Activated CD4-positive, alpha-beta T cell treated with anti-CD3 and anti-CD28 coated beads, Interleukin-2, amount 10 ng/mL, durations not matched to agents 7 days and 5 days (primary cell): ENCODE results near the gene CENATAC. TPM values are rescaled to one million over a fixed set of nuclear protein-coding genes. Genes with fewer than 3 reads are reported as not detected.
"Not testable (repeated sequence)": the region's sequence is repeated elsewhere in the genome, so short reads cannot be mapped to it uniquely, and the experiment has no call there.

ENCODE experiments used
- CTCF ChIA-PET: fragments of 350-600 bp; sonication (Branson Sonifier 250); formaldehyde crosslinking; loops from one replicate; lab custom pipeline; 2021; ENCODE audit warnings: antibody characterized with exemption; lab: Charles Lee
- POLR2A ChIA-PET: fragments of 350-600 bp; sonication (Branson Sonifier 250); formaldehyde crosslinking; loops from one replicate; lab custom pipeline; 2021; ENCODE audit warnings: antibody characterized with exemption; lab: Charles Lee
- DNase-seq: peaks from one replicate; pipeline ENCODE4 v3.0.0-alpha.2; 2020
- H3K27ac Mint-ChIP-seq: one replicate; pipeline ENCODE4 v1.8.0; 2021; ENCODE audit warnings: mild to moderate bottlenecking, moderate library complexity, mixed read lengths
- H3K27me3 Mint-ChIP-seq: one replicate; pipeline ENCODE4 v1.8.0; 2021; ENCODE audit warnings: mixed read lengths
- H3K36me3 Mint-ChIP-seq: one replicate; pipeline ENCODE4 v1.8.0; 2021; ENCODE audit warnings: low read depth, mixed read lengths
- H3K4me1 Mint-ChIP-seq: one replicate; pipeline ENCODE4 v1.8.0; 2021; ENCODE audit warnings: mixed read lengths
- H3K4me3 Mint-ChIP-seq: one replicate; pipeline ENCODE4 v1.8.0; 2021; ENCODE audit warnings: mild to moderate bottlenecking, moderate library complexity, mixed read lengths
- H3K9me3 Mint-ChIP-seq: one replicate; pipeline ENCODE4 v1.8.0; 2021; ENCODE audit warnings: mixed read lengths
- total RNA-seq, 2 experiments: library from RNA; stranded (reverse); gene quantifications; one replicate each; pipeline ENCODE4 v1.2.3, GENCODE V29; 2021

Gene CENATAC
- total RNA-seq, 2 experiments from 2014 or later, result 40.4 to 47.2 TPM

DNA sequence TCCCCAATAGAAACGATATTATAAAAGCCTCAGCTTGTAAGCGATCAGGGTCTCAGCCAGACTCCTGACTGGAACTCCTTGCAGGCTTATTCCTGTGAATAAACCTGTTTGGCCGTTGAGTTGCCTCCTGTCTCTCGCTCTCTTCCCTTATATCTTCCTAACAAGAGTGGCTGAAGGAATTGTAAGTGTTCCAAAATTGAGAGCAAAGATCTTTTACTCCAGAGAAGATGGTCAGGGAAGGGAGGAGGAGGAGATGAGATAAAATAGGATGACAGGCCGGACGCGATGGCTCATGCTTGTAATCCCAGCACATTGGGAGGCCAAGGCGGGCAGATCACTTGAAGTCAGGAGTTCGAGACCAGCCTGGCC lies 34.0 kb downstream of the CENATAC start:
- POLR2A ChIA-PET, result no interaction called here
- DNase-seq, result no peak
- Mint-ChIP-seq H3K4me1 (peaks cover 26% of the 10 kb centered on the region), H3K9me3 (no peaks in the 10 kb centered on the region), H3K36me3 (peaks cover 13% of the 10 kb centered on the region), H3K27ac (no peak overlapping the region), H3K27me3 (no peaks in the 10 kb centered on the region), H3K4me3 (no peak overlapping the region)
- CTCF ChIA-PET, result interaction anchor here (0.8 to 2.3 kb wide), 12 partner anchors 9 to 289 kb away, joined by 3 to 15 read pairs (median 5); no protein-coding TSS in a partner anchor

DNA sequence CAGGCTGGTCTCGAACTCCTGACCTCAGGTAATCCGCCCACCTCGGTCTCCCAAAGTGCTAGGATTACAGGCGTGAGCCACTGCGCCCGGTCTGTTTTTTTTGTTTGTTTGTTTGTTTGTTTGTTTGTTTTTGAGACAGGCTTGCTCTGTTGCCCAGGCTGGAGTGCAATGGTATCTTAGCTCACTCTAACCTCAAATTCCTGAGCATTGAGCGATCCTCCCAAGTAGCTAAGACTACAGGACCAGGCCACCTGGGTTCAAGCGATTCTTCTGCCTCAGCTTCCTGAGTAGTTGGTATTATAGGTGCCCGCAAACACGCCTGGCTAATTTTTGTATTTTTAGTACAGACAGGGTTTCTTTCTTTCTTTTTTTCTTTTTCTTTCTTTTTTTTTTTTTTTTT lies 35.5 kb downstream of the CENATAC start:
- H3K27me3 Mint-ChIP-seq, POLR2A ChIA-PET, H3K9me3 Mint-ChIP-seq, H3K36me3 Mint-ChIP-seq, H3K4me3 Mint-ChIP-seq, DNase-seq, H3K27ac Mint-ChIP-seq: not testable (repeated sequence)
- peaks cover 22% of the 10 kb centered on the region for H3K4me1 Mint-ChIP-seq
- CTCF ChIA-PET, result interaction anchor here (0.6 to 1.4 kb wide), 8 partner anchors 9 to 292 kb away, joined by 3 to 6 read pairs (median 3); no protein-coding TSS in a partner anchor

DNA sequence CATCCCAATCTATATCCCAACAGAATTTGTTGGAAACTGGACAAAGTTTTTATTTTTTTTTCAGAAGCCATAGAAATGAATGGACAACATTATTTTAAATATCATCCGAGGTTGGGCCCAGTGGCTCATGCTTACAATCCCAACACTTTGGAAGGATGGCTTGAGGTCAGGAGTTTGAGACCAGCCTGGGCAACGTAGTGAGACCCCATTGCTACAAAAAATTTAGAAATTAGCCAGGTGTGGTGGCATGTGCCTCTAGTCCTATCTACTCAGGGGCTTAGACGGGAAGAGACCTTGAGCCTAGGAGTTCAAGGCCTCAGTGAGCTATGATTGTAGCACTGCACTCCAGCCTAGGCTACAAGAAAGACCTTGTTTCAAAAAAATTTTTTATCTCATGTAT lies 36.9 kb downstream of the CENATAC start:
- no peaks in the 10 kb centered on the region for H3K36me3 Mint-ChIP-seq
- peaks cover 9% of the 10 kb centered on the region for H3K4me1 Mint-ChIP-seq
- no peak overlapping the region for H3K27ac Mint-ChIP-seq
- no peak overlapping the region for H3K4me3 Mint-ChIP-seq
- no peak for DNase-seq
- H3K27me3 Mint-ChIP-seq, result no peaks in the 10 kb centered on the region
- ChIA-PET POLR2A (no interaction called here), CTCF (interaction anchor here (1.0 kb wide), 1 partner anchor 57 kb away, joined by 4 read pairs; no protein-coding TSS in a partner anchor)
- no peaks in the 10 kb centered on the region for H3K9me3 Mint-ChIP-seq

DNA sequence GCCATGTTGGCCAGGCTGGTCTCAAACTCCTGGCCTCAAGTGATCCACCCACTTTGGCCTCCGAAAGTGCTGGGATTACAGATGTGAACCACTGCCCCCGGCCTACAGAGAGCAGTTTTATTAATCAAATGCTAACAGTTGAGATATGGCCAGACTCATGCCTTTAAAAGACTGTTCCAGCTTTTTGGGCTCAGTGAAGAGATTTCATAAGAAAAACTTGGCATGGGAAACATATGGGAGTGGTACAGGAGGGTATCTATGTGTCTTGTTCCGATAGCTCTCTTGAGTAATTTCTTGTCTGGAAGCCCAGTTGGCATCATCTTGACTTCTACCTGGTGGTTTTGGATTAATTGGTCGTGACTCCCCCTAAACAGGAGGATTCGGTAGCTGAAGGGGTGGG lies 40.9 kb downstream of the CENATAC start:
- no peak overlapping the region for H3K4me3 Mint-ChIP-seq

DNA sequence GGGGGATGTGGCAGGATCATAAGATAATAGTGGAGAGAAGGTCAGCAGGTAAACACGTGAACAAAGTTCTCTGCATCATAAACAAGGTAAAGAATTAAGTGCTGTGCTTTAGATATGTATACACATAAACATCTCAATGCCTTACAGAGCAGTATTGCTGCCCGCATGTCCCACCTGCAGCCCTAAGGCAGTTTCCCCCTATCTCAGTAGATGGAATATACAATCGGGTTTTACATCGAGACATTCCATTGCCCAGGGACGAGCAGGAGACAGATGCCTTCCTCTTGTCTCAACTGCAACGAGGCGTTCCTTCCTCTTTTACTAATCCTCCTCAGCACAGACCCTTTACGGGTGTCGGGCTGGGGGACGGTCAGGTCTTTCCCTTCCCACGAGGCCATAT lies 41.5 kb downstream of the CENATAC start:
- H3K9me3 Mint-ChIP-seq, H3K27ac Mint-ChIP-seq, POLR2A ChIA-PET, H3K36me3 Mint-ChIP-seq, DNase-seq, H3K4me1 Mint-ChIP-seq, H3K27me3 Mint-ChIP-seq, H3K4me3 Mint-ChIP-seq: not testable (repeated sequence)
- CTCF ChIA-PET, result interaction anchor here (0.7 to 3.5 kb wide), 2 partner anchors 8 to 9 kb away, joined by 3 to 14 read pairs; partner anchors contain the start of gene SLC37A4

More for the DNA sequence above, 40.9 kb downstream of the CENATAC start:
- H3K9me3 Mint-ChIP-seq, result no peaks in the 10 kb centered on the region
- no peak overlapping the region for H3K27ac Mint-ChIP-seq
- ChIA-PET CTCF (interaction anchor here (0.7 to 1.1 kb wide), 2 partner anchors 10 to 15 kb away, joined by 3 read pairs; no protein-coding TSS in a partner anchor), POLR2A (no interaction called here)
- no peaks in the 10 kb centered on the region for H3K27me3 Mint-ChIP-seq
- H3K36me3 Mint-ChIP-seq, result no peaks in the 10 kb centered on the region
- peaks cover 4% of the 10 kb centered on the region for H3K4me1 Mint-ChIP-seq
- no peak for DNase-seq

DNA sequence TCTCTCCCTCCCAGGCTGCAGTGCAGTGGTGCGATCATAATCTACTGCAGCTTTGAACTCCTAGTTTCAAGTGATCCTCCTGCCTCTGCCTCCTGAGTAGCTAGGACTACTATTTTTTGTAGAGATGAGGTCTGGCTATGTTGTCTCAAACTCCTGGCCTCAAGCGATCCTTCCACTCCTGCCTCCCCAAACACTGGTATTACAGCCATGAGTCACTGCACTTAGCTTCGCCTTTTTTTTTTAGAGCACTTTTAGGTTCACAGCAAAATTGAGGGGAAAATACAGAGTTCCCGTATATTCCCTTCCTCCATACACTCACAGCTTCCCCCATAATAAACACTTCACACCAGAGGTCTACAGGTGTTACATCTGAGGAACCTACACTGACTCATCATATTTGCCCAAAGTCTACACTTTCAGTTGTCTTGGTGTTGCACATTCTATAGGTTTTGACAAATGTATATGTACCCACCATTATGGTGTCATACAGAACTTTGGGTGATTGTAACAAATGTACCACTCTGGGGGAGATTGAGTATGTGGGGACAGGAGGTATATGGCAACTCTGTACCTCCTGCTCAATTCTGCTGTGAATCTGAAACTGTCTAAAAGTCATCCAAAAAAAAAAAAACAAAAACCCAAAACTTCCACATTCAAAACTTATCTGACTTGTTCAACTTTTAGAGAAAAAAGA lies 44.0 kb downstream of the CENATAC start:
- DNase-seq, result no peak
- Mint-ChIP-seq H3K4me1 (peaks cover 4% of the 10 kb centered on the region), H3K27ac (peak overlapping the region; percentile 27), H3K9me3 (no peaks in the 10 kb centered on the region), H3K27me3 (no peaks in the 10 kb centered on the region), H3K36me3 (peaks cover 22% of the 10 kb centered on the region), H3K4me3 (no peak overlapping the region)
- CTCF ChIA-PET, result interaction anchor here (1.0 to 3.5 kb wide), 3 partner anchors 9 to 164 kb away, joined by 4 to 14 read pairs (median 5); partner anchors contain the start of genes CBL and SLC37A4
- POLR2A ChIA-PET, result no interaction called here

DNA sequence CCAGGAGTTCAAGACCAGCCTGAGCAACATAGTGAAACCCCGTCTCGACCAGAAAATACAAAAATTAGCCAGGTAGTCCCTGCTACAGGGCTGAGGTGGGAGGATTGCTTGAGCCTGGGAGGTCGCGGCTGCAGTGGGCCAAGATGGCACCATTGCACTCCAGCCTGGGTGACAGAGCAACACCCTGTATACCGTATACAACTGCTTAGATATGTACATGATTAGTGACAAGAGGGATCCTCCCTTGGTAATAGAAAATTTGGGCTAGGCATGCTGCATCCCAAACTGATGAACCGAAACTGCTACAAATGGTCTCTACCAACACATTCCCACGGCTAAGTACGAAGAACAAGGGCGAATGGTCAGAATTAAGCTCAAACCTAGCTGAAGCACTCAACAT lies 45.0 kb downstream of the CENATAC start:
- H3K4me1 Mint-ChIP-seq, result peaks cover 4% of the 10 kb centered on the region
- DNase-seq, result no peak
- ChIA-PET POLR2A (no interaction called here), CTCF (interaction anchor here (1.0 to 3.5 kb wide), 2 partner anchors 10 to 12 kb away, joined by 6 to 14 read pairs; partner anchors contain the start of gene SLC37A4)
- peaks cover 31% of the 10 kb centered on the region for H3K36me3 Mint-ChIP-seq
- H3K4me3 Mint-ChIP-seq, result no peak overlapping the region
- H3K27ac Mint-ChIP-seq, result no peak overlapping the region
- H3K27me3 Mint-ChIP-seq, result no peaks in the 10 kb centered on the region
- H3K9me3 Mint-ChIP-seq, result no peaks in the 10 kb centered on the region

DNA sequence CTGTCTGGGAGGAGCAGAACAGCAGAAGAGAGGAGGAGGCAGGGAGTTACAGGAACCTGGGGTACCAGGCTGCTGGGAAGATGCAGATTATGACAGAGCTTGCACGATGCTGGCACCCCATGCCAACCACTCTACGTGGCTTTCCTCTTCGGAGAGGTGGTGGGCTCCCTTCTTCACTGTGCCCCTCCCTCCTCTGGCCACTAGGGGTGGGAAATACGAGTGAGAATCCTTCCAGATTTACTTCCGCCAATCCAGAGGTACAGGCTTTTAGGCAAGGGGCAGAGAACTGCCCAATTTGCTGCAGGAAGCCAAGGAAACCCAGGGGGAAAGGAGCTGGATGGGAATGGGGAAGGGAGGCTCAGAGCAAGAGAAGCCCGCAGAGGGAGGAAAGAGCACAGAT lies 46.8 kb downstream of the CENATAC start:
- H3K4me3 Mint-ChIP-seq, result no peak overlapping the region
- H3K9me3 Mint-ChIP-seq, result no peaks in the 10 kb centered on the region
- DNase-seq, result no peak
- H3K4me1 Mint-ChIP-seq, result peaks cover 9% of the 10 kb centered on the region
- POLR2A ChIA-PET, result no interaction called here
- H3K27ac Mint-ChIP-seq, result no peak overlapping the region
- CTCF ChIA-PET, result interaction anchor here (0.6 to 1.4 kb wide), 4 partner anchors 11 to 433 kb away, joined by 3 to 4 read pairs (median 4); partner anchors contain the start of gene HYOU1
- H3K36me3 Mint-ChIP-seq, result peaks cover 44% of the 10 kb centered on the region
- no peaks in the 10 kb centered on the region for H3K27me3 Mint-ChIP-seq

DNA sequence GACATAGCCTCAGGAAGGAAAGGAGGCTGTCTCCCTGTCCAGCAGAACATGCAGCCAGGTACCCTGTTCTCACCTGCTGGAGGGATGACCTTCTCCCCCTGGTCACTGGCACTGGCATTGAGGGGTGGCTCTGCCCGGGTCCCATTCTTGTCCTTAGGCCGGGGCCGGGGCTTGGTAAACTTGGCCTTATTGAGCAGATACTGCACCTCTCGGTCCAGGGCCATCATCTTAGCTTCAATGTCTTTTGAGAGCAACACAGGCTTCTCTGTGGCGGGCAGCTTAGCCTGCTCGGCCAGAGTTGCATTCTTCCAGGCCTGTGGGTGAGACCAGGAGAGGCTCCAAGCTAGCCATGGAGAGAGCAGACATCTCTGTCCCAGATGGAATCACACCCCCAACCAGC lies 48.6 kb downstream of the CENATAC start:
- no peak overlapping the region for H3K4me3 Mint-ChIP-seq
- H3K36me3 Mint-ChIP-seq, result peaks cover 55% of the 10 kb centered on the region
- DNase-seq, result no peak
- no peaks in the 10 kb centered on the region for H3K27me3 Mint-ChIP-seq
- ChIA-PET CTCF (interaction anchor here (0.6 to 1.6 kb wide), 4 partner anchors 15 to 258 kb away, joined by 3 to 7 read pairs (median 3); partner anchors contain the start of gene SLC37A4), POLR2A (no interaction called here)
- H3K9me3 Mint-ChIP-seq, result no peaks in the 10 kb centered on the region
- peaks cover 11% of the 10 kb centered on the region for H3K4me1 Mint-ChIP-seq
- H3K27ac Mint-ChIP-seq, result no peak overlapping the region

DNA sequence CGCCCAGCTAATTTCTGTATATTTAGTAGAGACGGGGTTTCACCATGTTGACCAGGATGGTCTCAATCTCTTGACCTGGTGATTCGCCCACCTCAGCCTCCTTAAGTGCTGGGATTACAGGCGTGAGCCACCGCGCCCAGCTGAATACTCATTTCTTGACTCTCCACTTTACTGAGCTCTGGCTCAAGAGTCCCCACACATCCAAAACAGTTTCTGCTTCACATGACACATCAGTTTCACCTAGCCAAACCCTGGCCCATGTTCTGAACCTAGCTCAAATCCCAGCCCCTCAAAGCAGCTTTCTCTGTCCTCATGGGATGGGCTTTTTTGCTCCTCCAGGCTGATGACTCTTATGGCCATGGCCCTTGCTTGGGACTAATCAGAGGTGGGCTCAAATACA lies 49.3 kb downstream of the CENATAC start:
- CTCF ChIA-PET, result interaction anchor here (0.6 to 2.4 kb wide), 8 partner anchors 9 to 257 kb away, joined by 3 to 10 read pairs (median 4); partner anchors contain the start of genes HYOU1 and SLC37A4

DNA sequence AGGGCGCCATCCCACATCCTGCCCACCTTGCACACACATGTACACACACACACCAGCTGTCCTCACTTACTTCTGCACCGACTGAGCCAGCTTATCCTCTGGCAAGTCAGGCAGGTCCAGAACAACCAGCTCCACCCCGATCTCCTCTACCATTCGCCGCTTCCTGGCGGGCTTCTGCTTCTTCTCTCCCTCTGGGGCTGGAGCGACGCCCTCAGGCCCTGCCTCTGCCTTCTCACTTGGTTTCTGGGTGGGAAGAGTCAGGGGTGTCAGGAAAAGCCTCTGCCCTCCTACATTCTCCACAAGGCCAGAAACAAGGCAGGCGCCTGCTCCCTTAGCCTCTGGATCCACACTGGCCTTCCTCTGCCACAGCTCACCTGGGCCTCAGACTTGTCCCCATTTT lies 50.7 kb downstream of the CENATAC start:
- CTCF ChIA-PET, result interaction anchor here (0.6 to 2.4 kb wide), 6 partner anchors 8 to 74 kb away, joined by 3 to 10 read pairs (median 4); partner anchors contain the start of genes HYOU1 and SLC37A4
- H3K27me3 Mint-ChIP-seq, result no peaks in the 10 kb centered on the region
- H3K27ac Mint-ChIP-seq, result no peak overlapping the region
- H3K4me1 Mint-ChIP-seq, result peaks cover 14% of the 10 kb centered on the region
- no peak overlapping the region for H3K4me3 Mint-ChIP-seq
- no peak for DNase-seq
- POLR2A ChIA-PET, result interaction anchor here (0.6 kb wide), 1 partner anchor 50 kb away, joined by 3 read pairs; the partner anchor contains the start of gene CENATAC
- peaks cover 73% of the 10 kb centered on the region for H3K36me3 Mint-ChIP-seq
- H3K9me3 Mint-ChIP-seq, result no peaks in the 10 kb centered on the region

More for the DNA sequence above, 49.3 kb downstream of the CENATAC start:
- H3K9me3 Mint-ChIP-seq, result no peaks in the 10 kb centered on the region
- H3K27ac Mint-ChIP-seq, result no peak overlapping the region
- no peaks in the 10 kb centered on the region for H3K27me3 Mint-ChIP-seq
- H3K4me3 Mint-ChIP-seq, result no peak overlapping the region
- H3K4me1 Mint-ChIP-seq, result peaks cover 9% of the 10 kb centered on the region
- peaks cover 60% of the 10 kb centered on the region for H3K36me3 Mint-ChIP-seq
- POLR2A ChIA-PET, result no interaction called here
- DNase-seq, result no peak

DNA sequence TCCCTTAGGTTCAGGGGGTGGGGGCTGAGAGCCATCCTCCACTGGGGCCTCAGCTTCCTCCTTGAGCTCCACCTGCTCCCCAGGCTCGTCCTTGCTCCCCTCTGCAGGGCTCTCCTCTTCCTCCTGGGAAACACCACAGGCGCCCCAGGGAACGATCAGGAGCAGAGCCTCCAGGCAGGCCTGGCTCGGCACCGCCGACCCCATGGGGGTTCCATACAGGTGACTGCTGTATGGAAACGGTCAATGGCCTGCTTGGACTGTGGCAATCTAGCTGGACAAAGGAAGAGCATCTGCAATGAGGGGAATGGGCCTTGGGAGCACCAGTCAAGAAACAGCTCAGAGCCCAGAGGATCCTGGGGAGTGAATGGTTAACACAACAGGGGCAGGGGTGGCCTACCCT lies 51.1 kb downstream of the CENATAC start:
- DNase-seq, result no peak
- Mint-ChIP-seq H3K4me3 (no peak overlapping the region), H3K27me3 (no peaks in the 10 kb centered on the region), H3K27ac (no peak overlapping the region), H3K9me3 (no peaks in the 10 kb centered on the region), H3K36me3 (peaks cover 77% of the 10 kb centered on the region), H3K4me1 (peaks cover 17% of the 10 kb centered on the region)
- ChIA-PET CTCF (interaction anchor here (0.9 to 2.4 kb wide), 2 partner anchors 10 to 18 kb away, joined by 3 to 10 read pairs; partner anchors contain the start of gene SLC37A4), POLR2A (no interaction called here)
